Gastroesophageal sphincter (tissue), 3 donors: ENCODE results near the gene RAP1GAP.

Experiments
- CTCF ChIP-seq, 4 experiments: fragments of 200-600 bp in 2 of 4; fragments of 450-650 bp in 2 of 4; sonication (generic) in 1 of 4; IDR thresholded peaks; one replicate each; pipeline ENCODE4 v1.5.1; 2017 to 2019; ENCODE audit warnings: antibody characterized with exemption in 4 of 4, mild to moderate bottlenecking in 2 of 4, moderate library complexity in 2 of 4
- EP300 ChIP-seq: sonication (generic); formaldehyde crosslinking; IDR thresholded peaks from one replicate; pipeline ENCODE4 v1.6.1; 2017; ENCODE audit warnings: antibody characterized with exemption, mild to moderate bottlenecking
- POLR2AphosphoS5 ChIP-seq: sonication (generic); formaldehyde crosslinking; IDR thresholded peaks from one replicate; pipeline ENCODE4 v1.6.1; 2017; ENCODE audit warnings: antibody characterized with exemption

- TF ChIP-seq POLR2AphosphoS5 (no peak), CTCF (IDR thresholded peaks at IDR 0.05) (no peak), EP300 (no peak)
Measured at GRCh38 chr1:21562896-21563295, 106.3 kb downstream of the RAP1GAP start.
